GM13976 (cell line): ENCODE results near the gene ATP6V1E1.

Experiments used
- DNase-seq: peaks from one replicate; pipeline ENCODE4 v3.0.0; 2012; ENCODE audit warnings: low spot score
- CTCF ChIP-seq: IDR thresholded peaks from 2 replicates; pipeline ENCODE4 v1.5.1; 2012; ENCODE audit warnings: borderline replicate concordance, mild to moderate bottlenecking; ENCODE audit not compliant: insufficient read depth; ENCODE audit errors: extremely low read depth, missing control alignments, control extremely low read depth
- in situ Hi-C: fragments of 300-500 bp; cut with MboI; formaldehyde crosslinking; loops from one replicate; pipeline ENCODE4 v1.12.0; 2022; ENCODE audit warnings: low sequenced_read_pairs, mixed read lengths, inconsistent platforms; ENCODE audit not compliant: unreplicated experiment

Gene ATP6V1E1

GRCh38 chr22:17613280-17613679 is 15.3 kb downstream of the ATP6V1E1 start:
- TF ChIP-seq CTCF = no peak
- in situ Hi-C loops = no loop called here
- DNase-seq = no peak

- TF ChIP-seq CTCF = no peak
- in situ Hi-C loops = no loop called here
- DNase-seq = no peak
Measured at GRCh38 chr22:17612057-17612456, 16.5 kb downstream of the ATP6V1E1 start.

- no peak for TF ChIP-seq CTCF
- in situ Hi-C loops = no loop called here
Measured at GRCh38 chr22:17607891-17608521, 20.5 kb downstream of the ATP6V1E1 start.

GRCh38 chr22:17606496-17606895 is 22.1 kb downstream of the ATP6V1E1 start:
- TF ChIP-seq CTCF = no peak
- DNase-seq = no peak
- in situ Hi-C loops = no loop called here

More at GRCh38 chr22:17607891-17608521, 20.5 kb downstream of the ATP6V1E1 start:
- no peak for DNase-seq

DNA sequence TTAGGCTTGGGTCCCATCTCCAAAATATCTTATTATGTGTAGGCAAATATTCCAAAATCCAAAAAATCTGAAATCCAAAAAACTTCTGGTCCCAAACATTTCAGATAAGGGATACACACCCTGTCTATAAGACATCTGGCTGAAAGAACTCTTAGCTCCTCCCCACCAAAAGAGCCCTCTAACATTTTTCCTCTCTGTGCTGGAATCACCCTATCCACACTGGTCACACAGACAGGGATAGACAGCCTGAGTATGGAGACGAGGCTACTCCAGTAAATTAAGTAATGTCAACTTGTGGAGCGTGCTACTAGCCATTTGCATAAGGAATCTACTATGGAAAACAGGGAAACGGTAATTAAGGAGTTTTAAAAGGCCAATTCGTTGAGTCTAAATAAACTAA is 24.9 kb downstream of the ATP6V1E1 start:
- no peak for TF ChIP-seq CTCF
- in situ Hi-C loops = no loop called here
- DNase-seq = no peak

DNA sequence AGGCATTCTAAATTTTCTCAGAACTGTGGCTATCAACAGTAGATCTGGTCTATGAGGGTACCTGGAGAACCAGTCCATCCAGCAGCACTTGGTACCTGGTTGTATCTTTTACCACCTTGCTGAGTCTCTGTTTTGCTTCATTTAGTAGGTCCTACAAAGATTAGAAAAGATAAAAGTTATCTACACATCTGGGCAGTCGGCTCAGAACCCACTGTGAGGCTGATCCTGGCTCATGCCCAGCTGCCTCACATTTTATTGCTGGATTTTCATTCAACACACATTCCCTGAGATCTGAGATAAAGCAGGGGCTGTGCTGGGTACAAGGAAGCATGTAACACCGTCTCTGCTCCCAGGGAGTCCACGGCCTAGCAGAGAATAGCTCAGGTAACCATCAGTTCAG is 27.5 kb downstream of the ATP6V1E1 start:
- no peak for TF ChIP-seq CTCF
- in situ Hi-C loops = no loop called here
- DNase-seq = no peak
